Uterus (tissue), 2 donors: ENCODE data around the gene MPPED1.

ENCODE experiments used
- POLR2A ChIP-seq, 2 donors: fragments of 450-650 bp; IDR thresholded peaks; one replicate each; pipeline ENCODE4 v1.6.1; 2016; ENCODE audit warnings: antibody characterized with exemption in 2 of 2, mild to moderate bottlenecking in 1 of 2, moderate library complexity in 1 of 2
- TF ChIP-seq, protein P1 (sequence below), 4 experiments: fragments of 200-600 bp in 2 of 4; fragments of 450-650 bp in 2 of 4; sonication (generic) in 2 of 4; IDR thresholded peaks; one replicate each; pipeline ENCODE4 v1.5.1; 2016 to 2019; ENCODE audit warnings: antibody characterized with exemption in 4 of 4, mild to moderate bottlenecking in 2 of 4, moderate library complexity in 1 of 4

DNA sequence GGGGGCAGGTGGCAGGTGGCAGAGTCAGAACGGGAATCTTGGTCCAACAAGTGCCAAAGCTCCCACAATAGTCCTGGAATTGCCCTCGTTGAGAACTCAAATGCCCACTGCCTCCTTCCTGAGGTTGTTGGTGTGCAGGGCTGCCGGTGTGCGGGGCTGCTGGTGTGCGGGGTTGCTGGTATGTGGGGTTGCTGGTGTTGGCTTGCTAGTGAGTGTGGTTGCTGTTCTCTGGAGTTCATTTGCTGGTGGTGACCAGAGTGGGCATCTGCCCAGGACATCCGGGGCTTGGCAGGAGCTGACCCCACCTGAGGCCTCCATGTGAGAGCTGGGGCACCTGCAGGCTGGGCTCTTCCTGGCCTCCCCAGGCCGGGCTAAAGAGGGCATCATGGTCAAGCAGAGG lies 14.0 kb upstream of the MPPED1 start:
- TF ChIP-seq, protein P1, sequence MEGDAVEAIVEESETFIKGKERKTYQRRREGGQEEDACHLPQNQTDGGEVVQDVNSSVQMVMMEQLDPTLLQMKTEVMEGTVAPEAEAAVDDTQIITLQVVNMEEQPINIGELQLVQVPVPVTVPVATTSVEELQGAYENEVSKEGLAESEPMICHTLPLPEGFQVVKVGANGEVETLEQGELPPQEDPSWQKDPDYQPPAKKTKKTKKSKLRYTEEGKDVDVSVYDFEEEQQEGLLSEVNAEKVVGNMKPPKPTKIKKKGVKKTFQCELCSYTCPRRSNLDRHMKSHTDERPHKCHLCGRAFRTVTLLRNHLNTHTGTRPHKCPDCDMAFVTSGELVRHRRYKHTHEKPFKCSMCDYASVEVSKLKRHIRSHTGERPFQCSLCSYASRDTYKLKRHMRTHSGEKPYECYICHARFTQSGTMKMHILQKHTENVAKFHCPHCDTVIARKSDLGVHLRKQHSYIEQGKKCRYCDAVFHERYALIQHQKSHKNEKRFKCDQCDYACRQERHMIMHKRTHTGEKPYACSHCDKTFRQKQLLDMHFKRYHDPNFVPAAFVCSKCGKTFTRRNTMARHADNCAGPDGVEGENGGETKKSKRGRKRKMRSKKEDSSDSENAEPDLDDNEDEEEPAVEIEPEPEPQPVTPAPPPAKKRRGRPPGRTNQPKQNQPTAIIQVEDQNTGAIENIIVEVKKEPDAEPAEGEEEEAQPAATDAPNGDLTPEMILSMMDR (IDR thresholded peaks at IDR 0.05), result no peak
- TF ChIP-seq POLR2A (IDR thresholded peaks at IDR 0.05), result no peak
